Uterus (tissue), 4 donors: ENCODE data around the gene PRKCG. TPM values are rescaled to one million over a fixed set of nuclear protein-coding genes. Genes with fewer than 3 reads are reported as not detected.

Experiments
- DNase-seq, 2 donors: peaks; one replicate each; pipeline ENCODE4 v3.0.0-alpha.2; 2019 to 2020
- H3K27ac ChIP-seq, 2 donors: fragments of 200-600 bp; sonication (generic); 1 replicate in 1 of 2; 2 replicates in 1 of 2; pipeline ENCODE4 v1.5.1; 2016 to 2018
- H3K27me3 ChIP-seq, 2 donors: fragments of 200-600 bp; sonication (generic); one replicate each; pipeline ENCODE4 v1.5.1; 2018 to 2019; ENCODE audit warnings: control low read depth in 1 of 2
- H3K36me3 ChIP-seq, 2 donors: fragments of 200-600 bp; sonication (generic); one replicate each; pipeline ENCODE4 v1.5.1; 2019; ENCODE audit warnings: control low read depth in 1 of 2
- H3K4me1 ChIP-seq, 2 donors: fragments of 200-600 bp; sonication (generic); one replicate each; pipeline ENCODE4 v1.5.1; 2018 to 2019; ENCODE audit warnings: control low read depth in 1 of 2
- H3K4me3 ChIP-seq, 2 donors: fragments of 200-600 bp; sonication (generic); 1 replicate in 1 of 2; 2 replicates in 1 of 2; pipeline ENCODE4 v1.5.1; 2018 to 2019; ENCODE audit warnings: mild to moderate bottlenecking in 1 of 2
- H3K9me3 ChIP-seq, 2 donors: fragments of 200-600 bp; sonication (generic); one replicate each; pipeline ENCODE4 v1.5.1; 2019; ENCODE audit warnings: control low read depth in 1 of 2
- POLR2A ChIP-seq, 2 donors: fragments of 450-650 bp; IDR thresholded peaks; one replicate each; pipeline ENCODE4 v1.6.1; 2016; ENCODE audit warnings: antibody characterized with exemption in 2 of 2, mild to moderate bottlenecking in 1 of 2, moderate library complexity in 1 of 2
- intact Hi-C: fragments of 100-400 bp; cut with DNase I; formaldehyde crosslinking; loops from one replicate; pipeline ENCODE4 v1.15.1; 2023; ENCODE audit warnings: low total_unique reads
- total RNA-seq, 4 donors: library from RNA; depleted of rRNA in 3 of 4; stranded (reverse); fragments of >200 nt in 3 of 4; gene quantifications; one replicate each; pipeline versions ENCODE4 v1.1.0 to v1.2.4, GENCODE V29; 2014 to 2023
- TF ChIP-seq, protein P1 (sequence below), 4 experiments: fragments of 200-600 bp in 2 of 4; fragments of 450-650 bp in 2 of 4; sonication (generic) in 2 of 4; IDR thresholded peaks; one replicate each; pipeline ENCODE4 v1.5.1; 2016 to 2019; ENCODE audit warnings: antibody characterized with exemption in 4 of 4, mild to moderate bottlenecking in 2 of 4, moderate library complexity in 1 of 4
- donor health status: DM: yes; HTN: yes; CAD: no.

Gene PRKCG
- total RNA-seq, 4 donors from 2014 or later, result 0.69 TPM; not detected in 3

DNA sequence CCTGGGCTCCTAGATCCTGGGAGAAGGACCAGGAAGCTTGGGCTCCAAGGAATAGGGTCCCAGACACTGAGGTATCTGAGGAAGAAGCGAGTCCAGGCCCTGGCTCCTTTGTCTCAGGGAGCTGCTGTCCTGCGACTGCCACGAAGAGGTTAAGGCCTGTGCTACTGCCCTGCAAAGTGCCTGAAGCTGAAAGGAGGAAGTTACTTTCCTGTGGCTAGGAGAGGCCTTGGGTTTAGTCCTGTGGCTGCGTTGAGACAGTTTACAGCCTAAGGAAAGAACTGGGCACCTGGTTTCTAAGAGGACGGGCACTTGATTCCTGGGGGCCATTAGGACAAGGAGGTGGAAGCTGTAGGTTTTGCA lies 11.5 kb upstream of the PRKCG start:
- intact Hi-C loops, result no loop called here
- H3K27ac ChIP-seq, result peak overlapping the region; percentile 86 to 99
- H3K4me3 ChIP-seq, result peak overlapping the region in 1 of 2 donors; percentile 92
- no peak for DNase-seq
- no peak for TF ChIP-seq POLR2A (IDR thresholded peaks at IDR 0.05)
- TF ChIP-seq, protein P1, sequence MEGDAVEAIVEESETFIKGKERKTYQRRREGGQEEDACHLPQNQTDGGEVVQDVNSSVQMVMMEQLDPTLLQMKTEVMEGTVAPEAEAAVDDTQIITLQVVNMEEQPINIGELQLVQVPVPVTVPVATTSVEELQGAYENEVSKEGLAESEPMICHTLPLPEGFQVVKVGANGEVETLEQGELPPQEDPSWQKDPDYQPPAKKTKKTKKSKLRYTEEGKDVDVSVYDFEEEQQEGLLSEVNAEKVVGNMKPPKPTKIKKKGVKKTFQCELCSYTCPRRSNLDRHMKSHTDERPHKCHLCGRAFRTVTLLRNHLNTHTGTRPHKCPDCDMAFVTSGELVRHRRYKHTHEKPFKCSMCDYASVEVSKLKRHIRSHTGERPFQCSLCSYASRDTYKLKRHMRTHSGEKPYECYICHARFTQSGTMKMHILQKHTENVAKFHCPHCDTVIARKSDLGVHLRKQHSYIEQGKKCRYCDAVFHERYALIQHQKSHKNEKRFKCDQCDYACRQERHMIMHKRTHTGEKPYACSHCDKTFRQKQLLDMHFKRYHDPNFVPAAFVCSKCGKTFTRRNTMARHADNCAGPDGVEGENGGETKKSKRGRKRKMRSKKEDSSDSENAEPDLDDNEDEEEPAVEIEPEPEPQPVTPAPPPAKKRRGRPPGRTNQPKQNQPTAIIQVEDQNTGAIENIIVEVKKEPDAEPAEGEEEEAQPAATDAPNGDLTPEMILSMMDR (IDR thresholded peaks at IDR 0.05), result no peak
- no peaks in the 10 kb centered on the region for H3K9me3 ChIP-seq
- H3K36me3 ChIP-seq, result no peaks in the 10 kb centered on the region
- H3K4me1 ChIP-seq, result no peaks in the 10 kb centered on the region
- no peaks in the 10 kb centered on the region for H3K27me3 ChIP-seq

- Histone ChIP-seq H3K4me1 (no peaks in the 10 kb centered on the region), H3K36me3 (no peaks in the 10 kb centered on the region), H3K4me3 (no peak overlapping the region), H3K27me3 (no peaks in the 10 kb centered on the region), H3K9me3 (no peaks in the 10 kb centered on the region), H3K27ac (no peak overlapping the region)
- intact Hi-C loops, result no loop called here
- no peak for TF ChIP-seq POLR2A (IDR thresholded peaks at IDR 0.05)
- DNase-seq, result no peak
Observed at GRCh38 chr19:53871454-53871853, 10.5 kb upstream of the PRKCG start.

DNA sequence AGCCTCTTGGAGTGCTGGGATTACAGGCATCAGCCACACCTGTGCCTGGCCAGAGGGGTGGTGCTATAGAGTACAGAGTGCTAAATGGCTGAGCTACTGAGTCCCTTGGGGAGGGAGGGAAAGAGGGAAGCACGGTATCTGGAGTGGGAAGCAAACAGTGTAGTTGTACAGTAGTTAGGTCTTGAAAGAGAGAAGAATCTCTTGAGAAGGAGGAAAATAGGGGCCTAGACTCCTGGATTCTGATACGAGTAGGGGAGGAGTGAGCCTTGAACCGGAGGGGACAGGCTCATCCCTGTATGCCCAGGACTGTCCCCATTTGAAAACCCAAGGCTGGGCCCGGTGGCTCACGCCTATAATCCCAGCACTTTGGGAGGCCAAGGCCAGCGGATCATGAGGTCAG lies 9.2 kb upstream of the PRKCG start:
- no peaks in the 10 kb centered on the region for H3K4me1 ChIP-seq
- H3K36me3 ChIP-seq, result no peaks in the 10 kb centered on the region
- no peak overlapping the region for H3K4me3 ChIP-seq
- H3K27ac ChIP-seq, result no peak overlapping the region
- TF ChIP-seq POLR2A (IDR thresholded peaks at IDR 0.05), result no peak
- TF ChIP-seq, protein P1 (IDR thresholded peaks at IDR 0.05), result no peak
- H3K27me3 ChIP-seq, result no peaks in the 10 kb centered on the region
- intact Hi-C loops, result no loop called here
- H3K9me3 ChIP-seq, result no peaks in the 10 kb centered on the region
- no peak for DNase-seq

DNA sequence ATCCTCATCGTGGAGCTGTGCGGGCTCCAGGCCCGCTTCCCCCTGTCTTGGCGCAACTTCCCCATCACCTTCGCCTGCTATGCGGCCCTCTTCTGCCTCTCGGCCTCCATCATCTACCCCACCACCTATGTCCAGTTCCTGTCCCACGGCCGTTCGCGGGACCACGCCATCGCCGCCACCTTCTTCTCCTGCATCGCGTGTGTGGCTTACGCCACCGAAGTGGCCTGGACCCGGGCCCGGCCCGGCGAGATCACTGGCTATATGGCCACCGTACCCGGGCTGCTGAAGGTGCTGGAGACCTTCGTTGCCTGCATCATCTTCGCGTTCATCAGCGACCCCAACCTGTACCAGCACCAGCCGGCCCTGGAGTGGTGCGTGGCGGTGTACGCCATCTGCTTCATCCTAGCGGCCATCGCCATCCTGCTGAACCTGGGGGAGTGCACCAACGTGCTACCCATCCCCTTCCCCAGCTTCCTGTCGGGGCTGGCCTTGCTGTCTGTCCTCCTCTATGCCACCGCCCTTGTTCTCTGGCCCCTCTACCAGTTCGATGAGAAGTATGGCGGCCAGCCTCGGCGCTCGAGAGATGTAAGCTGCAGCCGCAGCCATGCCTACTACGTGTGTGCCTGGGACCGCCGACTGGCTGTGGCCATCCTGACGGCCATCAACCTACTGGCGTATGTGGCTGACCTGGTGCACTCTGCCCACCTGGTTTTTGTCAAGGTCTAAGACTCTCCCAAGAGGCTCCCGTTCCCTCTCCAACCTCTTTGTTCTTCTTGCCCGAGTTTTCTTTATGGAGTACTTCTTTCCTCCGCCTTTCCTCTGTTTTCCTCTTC lies 8.0 kb upstream of the PRKCG start:
- peaks cover 0 to 3% of the 10 kb centered on the region in 2 donors for H3K27me3 ChIP-seq
- intact Hi-C loops, result no loop called here
- no peak for DNase-seq
- H3K36me3 ChIP-seq, result no peaks in the 10 kb centered on the region
- no peaks in the 10 kb centered on the region for H3K9me3 ChIP-seq
- no peak overlapping the region for H3K4me3 ChIP-seq
- no peak overlapping the region for H3K27ac ChIP-seq
- H3K4me1 ChIP-seq, result peaks cover 0 to 3% of the 10 kb centered on the region in 2 donors
- TF ChIP-seq, protein P1 (IDR thresholded peaks at IDR 0.05), result no peak
- no peak for TF ChIP-seq POLR2A (IDR thresholded peaks at IDR 0.05)

- DNase-seq, result no peak
- H3K36me3 ChIP-seq, result no peaks in the 10 kb centered on the region
- no peak overlapping the region for H3K27ac ChIP-seq
- H3K4me1 ChIP-seq, result peaks cover 0 to 5% of the 10 kb centered on the region in 2 donors
- H3K27me3 ChIP-seq, result peaks cover 0 to 6% of the 10 kb centered on the region in 2 donors
- no peaks in the 10 kb centered on the region for H3K9me3 ChIP-seq
- no peak overlapping the region for H3K4me3 ChIP-seq
- TF ChIP-seq, protein P1 (IDR thresholded peaks at IDR 0.05), result no peak
- no peak for TF ChIP-seq POLR2A (IDR thresholded peaks at IDR 0.05)
- intact Hi-C loops, result no loop called here
Observed at GRCh38 chr19:53874606-53874990, 7.4 kb upstream of the PRKCG start.
